GM12878 (cell line): ENCODE measurements around the gene ALDH1A2. TPM values are rescaled to one million over a fixed set of nuclear protein-coding genes. Genes with fewer than 3 reads are reported as not detected.

Experiments
- ATAC-seq: fragments of 200-7000 bp; cut with Tn5 transposase; 3 replicates; pipeline ENCODE4 v1.9.1; 2020; ENCODE audit warnings: mild to moderate bottlenecking, moderate library complexity
- BruUV-seq: library from RNA; stranded (reverse); fragments of 400-500 nt; replicated peaks from 2 replicates; lab custom pipeline; 2021; lab: Mats Ljungman, UMichigan
- CTCF ChIA-PET: fragments of 300-600 bp; sonication (Branson Sonifier 250); formaldehyde crosslinking; extraction: SDS; loops from one replicate; lab custom pipeline; 2021; ENCODE audit warnings: inconsistent platforms; lab: Yijun Ruan, JAX
- POLR2A ChIA-PET: fragments of 350-600 bp; formaldehyde crosslinking; extraction: SDS; loops from one replicate; lab custom pipeline; 2021; ENCODE audit warnings: inconsistent platforms; lab: Charles Lee
- RAD21 ChIA-PET: fragments of 300-600 bp; sonication (Branson Sonifier 250); formaldehyde crosslinking; loops from one replicate; lab custom pipeline; 2023; ENCODE audit warnings: antibody characterized with exemption; ENCODE audit not compliant: unreplicated experiment; lab: Charles Lee
- SMC1A ChIA-PET: fragments of 300-600 bp; sonication (Branson Sonifier 250); formaldehyde crosslinking; loops from one replicate; lab custom pipeline; 2023; ENCODE audit not compliant: unreplicated experiment, uncharacterized antibody; lab: Charles Lee
- DNase-seq: peaks from one replicate; pipeline ENCODE4 v3.0.0-alpha.2; 2011; ENCODE audit warnings: low read depth, low spot score
- FAIRE-seq: peaks from 3 replicates; lab custom pipeline; 2011; peaks lifted over from hg19 to GRCh38; lab: Jason Lieb, UNC
- H2AFZ ChIP-seq: 2 replicates; pipeline ENCODE4 v1.6.0; 2011; ENCODE audit warnings: low read depth, low read length, control low read depth; ENCODE audit not compliant: control insufficient read depth
- H3K27ac ChIP-seq: 2 replicates; pipeline ENCODE4 v1.5.1; 2011; ENCODE audit warnings: control low read depth; ENCODE audit not compliant: control insufficient read depth, insufficient read depth
- H3K27me3 ChIP-seq, 2 experiments: replicated peaks in 1 of 2; 2 replicates each; pipeline versions ENCODE4 v1.6.0 to v1.6.1; 2011; ENCODE audit warnings: low read length in 1 of 2; ENCODE audit not compliant: control insufficient read depth in 2 of 2, insufficient read depth in 2 of 2
- H3K36me3 ChIP-seq, 2 experiments: 2 replicates each; pipeline ENCODE4 v1.5.1; 2011; ENCODE audit warnings: low read length in 1 of 2; ENCODE audit not compliant: control insufficient read depth in 2 of 2, insufficient read depth in 2 of 2
- H3K4me1 ChIP-seq: 2 replicates; pipeline ENCODE4 v1.6.1; 2011; ENCODE audit warnings: mild to moderate bottlenecking, low read length, moderate library complexity, mixed read lengths; ENCODE audit not compliant: control insufficient read depth, insufficient read depth
- H3K4me2 ChIP-seq: 2 replicates; pipeline ENCODE4 v1.6.0; 2011; ENCODE audit warnings: control low read depth; ENCODE audit not compliant: control insufficient read depth, insufficient read depth
- H3K4me3 ChIP-seq: fragments of 200-600 bp; sonication (generic); 2 replicates; pipeline ENCODE4 v1.5.1; 2016
- H3K79me2 ChIP-seq: 2 replicates; pipeline ENCODE4 v1.6.0; 2011; ENCODE audit warnings: low read length; ENCODE audit not compliant: control insufficient read depth, insufficient read depth
- H3K9ac ChIP-seq: 2 replicates; pipeline ENCODE4 v1.8.0; 2011; ENCODE audit warnings: low read length, control low read depth, mixed read lengths; ENCODE audit not compliant: control insufficient read depth, insufficient read depth
- H3K9me3 ChIP-seq: replicated peaks from 3 replicates; pipeline ENCODE4 v1.5.1; 2011; ENCODE audit warnings: mild to moderate bottlenecking, low read length; ENCODE audit not compliant: control insufficient read depth, insufficient read depth
- H4K20me1 ChIP-seq: 2 replicates; pipeline ENCODE4 v1.6.0; 2011; ENCODE audit not compliant: control insufficient read depth, insufficient read depth
- BCL3 ChIP-seq: IDR thresholded peaks from 2 replicates; pipeline ENCODE4 v1.6.1; 2011; ENCODE audit warnings: borderline replicate concordance, low read depth, mild to moderate bottlenecking, moderate library complexity, low read length; ENCODE audit not compliant: insufficient read depth, poor library complexity, severe bottlenecking
- BCLAF1 ChIP-seq: fragments of 450-650 bp; IDR thresholded peaks from 2 replicates; pipeline ENCODE4 v1.6.1; 2017; ENCODE audit warnings: antibody characterized with exemption, mild to moderate bottlenecking, moderate library complexity
- E4F1 ChIP-seq: fragments of 450-650 bp; IDR thresholded peaks from 2 replicates; pipeline ENCODE4 v1.6.1; 2018; ENCODE audit warnings: borderline replicate concordance, mild to moderate bottlenecking; ENCODE audit not compliant: partially characterized antibody
- EP300 ChIP-seq, 2 experiments: fragments of 150-350 bp in 1 of 2; IDR thresholded peaks; 2 replicates each; pipeline ENCODE4 v1.6.1; 2011 to 2012; ENCODE audit warnings: low read depth in 2 of 2, low read length in 2 of 2, borderline replicate concordance in 1 of 2, improper control_type of control experiment in 1 of 2, inconsistent platforms in 1 of 2; ENCODE audit not compliant: control insufficient read depth in 1 of 2
- EZH2 ChIP-seq: IDR thresholded peaks from 2 replicates; pipeline ENCODE4 v1.6.1; 2012; ENCODE audit warnings: low read depth, mild to moderate bottlenecking, control low read depth, inconsistent platforms, low read length, borderline replicate concordance; ENCODE audit not compliant: control insufficient read depth
- FOXM1 ChIP-seq: IDR thresholded peaks from 2 replicates; pipeline ENCODE4 v1.6.1; 2012; ENCODE audit warnings: low read depth, mild to moderate bottlenecking, inconsistent platforms, low read length, moderate library complexity
- MAX ChIP-seq: IDR thresholded peaks from 2 replicates; pipeline ENCODE4 v1.6.1; 2012; ENCODE audit warnings: low read depth, low read length, improper control_type of control experiment
- MEF2A ChIP-seq: IDR thresholded peaks from 2 replicates; pipeline ENCODE4 v1.6.1; 2011; ENCODE audit warnings: low read depth, mild to moderate bottlenecking, low read length, moderate library complexity; ENCODE audit not compliant: insufficient read depth
- MEF2B ChIP-seq: fragments of 450-650 bp; IDR thresholded peaks from 2 replicates; pipeline ENCODE4 v1.6.1; 2018; ENCODE audit warnings: mild to moderate bottlenecking, moderate library complexity; ENCODE audit not compliant: partially characterized antibody, poor library complexity, severe bottlenecking
- NRF1 ChIP-seq: conservative IDR thresholded peaks from 2 replicates; pipeline ENCODE4 v1.6.1; 2011; ENCODE audit warnings: mild to moderate bottlenecking, low read depth, low read length, improper control_type of control experiment
- TCF3 ChIP-seq: IDR thresholded peaks from 2 replicates; pipeline ENCODE4 v1.6.1; 2012; ENCODE audit warnings: low read depth, mild to moderate bottlenecking, low read length, borderline replicate concordance; ENCODE audit not compliant: insufficient read depth
- ZBTB4 ChIP-seq: fragments of 450-650 bp; formaldehyde crosslinking; IDR thresholded peaks from 2 replicates; pipeline ENCODE4 v1.4.0; 2022; ENCODE audit warnings: mild to moderate bottlenecking, moderate library complexity
- WGBS: methylation state at CpG from one replicate; pipeline ENCODE4 v1.1.6; 2016; ENCODE audit warnings: low lambda C conversion rate; ENCODE audit not compliant: insufficient replicate concordance, insufficient coverage; ENCODE audit errors: missing lambda C conversion rate; 5-methylcytosine and 5-hydroxymethylcytosine counted together
- in situ Hi-C: fragments of 300-500 bp; cut with MboI; formaldehyde crosslinking; loops from 9 replicates; pipeline ENCODE4 v1.14.3; 2018; ENCODE audit warnings: mixed read lengths
- intact Hi-C: fragments of 100-400 bp; cut with micrococcal nuclease; formaldehyde crosslinking; loops from one replicate; pipeline ENCODE4 v1.14.2; 2022; ENCODE audit not compliant: unreplicated experiment
- polyA plus RNA-seq, 11 experiments: library from polyadenylated mRNA; depleted of rRNA in 4 of 11; unstranded in 6 of 11; stranded (reverse) in 5 of 11; fragments of >200 nt; fragmentation: Nextera tagmentation in 4 of 11; fragmentation: Illumina TruSeq in 1 of 11; extraction: Ambion mirVana in 4 of 11; extraction: Trizol in 1 of 11; gene quantifications; 1 replicate in 1 of 11; 2 replicates in 10 of 11; pipeline versions ENCODE4 v1.2.1 to v1.2.3, GENCODE V29; 2011 to 2016; ENCODE audit warnings: inconsistent platforms in 2 of 11, missing spikeins in 2 of 11, low read depth in 1 of 11
- total RNA-seq, 4 experiments: library from RNA; depleted of rRNA in 3 of 4; stranded (reverse); fragments of >200 nt in 3 of 4; fragmentation: Illumina TruSeq in 1 of 4; extraction: Trizol in 1 of 4; gene quantifications; 2 replicates each; pipeline versions ENCODE4 v1.2.1 to v1.2.3, GENCODE V29; 2013 to 2021

ALDH1A2 gene
- total and polyA plus RNA-seq, 10 of the 15 experiments (the other 5 are each of a cell fraction or from before 2014, with no cell fraction given), result 0.06 to 0.92 (median 0.18) TPM; not detected in 5

- CTCF ChIA-PET, result interaction anchor here (0.7 kb wide), 1 partner anchor 172 kb away, joined by 4 read pairs; no protein-coding TSS in a partner anchor
- no peaks in the 10 kb centered on the region for H3K4me1 ChIP-seq
- DNase-seq, result no peak
- TF ChIP-seq BCLAF1 (no peak), TCF3 (no peak), FOXM1 (no peak), ZBTB4 (CRISPR knock-in tag) (no peak), MEF2A (no peak), EZH2 (no peak), NRF1 (no peak), MEF2B (no peak), E4F1 (no peak), BCL3 (no peak), EP300 (IDR thresholded peaks at IDR 0.05; ENCODE audit: borderline replicate concordance in 1 of 2, control insufficient read depth in 1 of 2, low read depth in 2 of 2, low read length in 2 of 2) (no peak), MAX (no peak)
These were observed 154.8 kb downstream of the ALDH1A2 start for GRCh38 chr15:57910672-57911071.

More at GRCh38 chr15:57910672-57911071, 154.8 kb downstream of the ALDH1A2 start:
- FAIRE-seq, result no peak
- no peaks in the 10 kb centered on the region for H4K20me1 ChIP-seq
- no peaks in the 10 kb centered on the region for H3K9me3 ChIP-seq
- ChIA-PET POLR2A (no interaction called here), SMC1A (no interaction called here), RAD21 (no interaction called here)
- no TSS peak for BruUV-seq
- intact Hi-C loops (no loop called here), in situ Hi-C loops (no loop called here)
- no peaks in the 10 kb centered on the region; a peak in 1 of 4 replicates for H3K27me3 ChIP-seq
- H3K4me3 ChIP-seq, result no peak overlapping the region
- WGBS, result 44% methylated on average over 3 of the region's 3 CpGs
- no peak overlapping the region for H3K9ac ChIP-seq
- H3K79me2 ChIP-seq, result no peaks in the 10 kb centered on the region
- ATAC-seq, result no peak
- no peak overlapping the region for H3K27ac ChIP-seq
- no peak overlapping the region for H2AFZ ChIP-seq
- H3K36me3 ChIP-seq, result no peaks in the 10 kb centered on the region
- no peak overlapping the region for H3K4me2 ChIP-seq
